SU-DHL-6 (cell line): ENCODE measurements around the gene SARM1.

ENCODE experiments used
- CTCF ChIP-seq: fragments of 200-600 bp; sonication (generic); IDR thresholded peaks from one replicate; pipeline ENCODE4 v1.5.1; 2017; ENCODE audit warnings: antibody characterized with exemption, mild to moderate bottlenecking, low read length, moderate library complexity; ENCODE audit not compliant: insufficient read depth, poor library complexity, severe bottlenecking
- EZH2phosphoT487 ChIP-seq: fragments of 200-600 bp; sonication (generic), shearing (Covaris generic); conservative IDR thresholded peaks from 2 replicates; pipeline ENCODE4 v1.6.1; 2018; ENCODE audit warnings: mild to moderate bottlenecking, antibody characterized with exemption, low read length, moderate library complexity, mixed read lengths

- TF ChIP-seq CTCF: no peak
- TF ChIP-seq EZH2phosphoT487: no peak
These were observed 44.4 kb upstream of the SARM1 start for GRCh38 chr17:28327031-28327607.
